Measurements from ENCODE around the gene GGN. TPM values are rescaled to one million over a fixed set of nuclear protein-coding genes. Genes with fewer than 3 reads are reported as not detected.

The GGN gene
- total RNA-seq, 1 donor from 2014 or later, result under 0.01 TPM

- Histone ChIP-seq H3K4me3 (ENCODE audit: low read depth, low read length) (no peak overlapping the region), H3K36me3 (ENCODE audit: control insufficient read depth, insufficient read depth, low read length) (no peaks in the 10 kb centered on the region), H3K27me3 (ENCODE audit: control insufficient read depth, insufficient read depth, low read length) (no peaks in the 10 kb centered on the region)
- no peak for TF ChIP-seq CTCF (IDR thresholded peaks at IDR 0.05; ENCODE audit: insufficient read depth, low read length, severe bottlenecking)
- DNase-seq (ENCODE audit: low read depth), result no peak
- FAIRE-seq, result no peak
Observed at GRCh38 chr19:38399537-38399936, 11.7 kb upstream of the GGN start.

DNA sequence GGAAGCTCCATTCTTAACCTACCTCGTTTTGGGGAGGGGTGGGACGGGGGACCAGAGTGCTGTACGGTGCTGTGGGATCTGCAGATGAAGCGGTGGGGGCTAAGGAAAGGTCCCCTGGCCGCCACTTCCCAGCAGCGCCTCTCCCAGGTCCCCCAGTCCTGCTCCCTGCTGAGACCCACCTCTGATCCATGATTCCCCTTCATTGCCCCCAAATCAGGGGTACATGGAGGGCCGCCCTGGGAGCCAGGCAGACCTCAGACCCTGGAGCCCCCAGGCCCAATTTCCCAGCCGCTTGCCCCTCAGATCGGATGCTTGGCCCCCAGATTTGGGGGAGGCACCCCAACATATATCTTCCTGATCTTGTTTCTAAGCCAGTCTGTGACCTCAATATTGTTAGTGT lies 11.2 kb upstream of the GGN start:
- Histone ChIP-seq H3K36me3 (ENCODE audit: control insufficient read depth, insufficient read depth, low read length) (no peaks in the 10 kb centered on the region), H3K4me3 (ENCODE audit: low read depth, low read length) (no peak overlapping the region), H3K27me3 (ENCODE audit: control insufficient read depth, insufficient read depth, low read length) (no peaks in the 10 kb centered on the region)
- no peak for FAIRE-seq
- DNase-seq (ENCODE audit: low read depth), result no peak
- no peak for TF ChIP-seq CTCF (IDR thresholded peaks at IDR 0.05; ENCODE audit: insufficient read depth, low read length, severe bottlenecking)

- FAIRE-seq, result no peak
- TF ChIP-seq CTCF (IDR thresholded peaks at IDR 0.05; ENCODE audit: insufficient read depth, low read length, severe bottlenecking), result no peak
- H3K4me3 ChIP-seq (ENCODE audit: low read depth, low read length), result peak overlapping the region; percentile 24
- no peaks in the 10 kb centered on the region for H3K27me3 ChIP-seq (ENCODE audit: control insufficient read depth, insufficient read depth, low read length)
- H3K36me3 ChIP-seq (ENCODE audit: control insufficient read depth, insufficient read depth, low read length), result no peaks in the 10 kb centered on the region
- no peak for DNase-seq (ENCODE audit: low read depth)
Observed at GRCh38 chr19:38395381-38396114, 7.7 kb upstream of the GGN start.

GRCh38 chr19:38394488-38394887 lies 6.7 kb upstream of the GGN start:
- H3K4me3 ChIP-seq (ENCODE audit: low read depth, low read length), result peak overlapping the region; percentile 19
- no peaks in the 10 kb centered on the region for H3K36me3 ChIP-seq (ENCODE audit: control insufficient read depth, insufficient read depth, low read length)
- FAIRE-seq, result no peak

GRCh38 chr19:38392707-38393308 lies 5.0 kb upstream of the GGN start:
- TF ChIP-seq CTCF (IDR thresholded peaks at IDR 0.05; ENCODE audit: insufficient read depth, low read length, severe bottlenecking), result no peak
- H3K36me3 ChIP-seq (ENCODE audit: control insufficient read depth, insufficient read depth, low read length), result no peaks in the 10 kb centered on the region
- H3K4me3 ChIP-seq (ENCODE audit: low read depth, low read length), result no peak overlapping the region
- H3K27me3 ChIP-seq (ENCODE audit: control insufficient read depth, insufficient read depth, low read length), result no peaks in the 10 kb centered on the region
- DNase-seq (ENCODE audit: low read depth) (peak; percentile 48), FAIRE-seq (peak; percentile 68)

More at GRCh38 chr19:38394488-38394887, 6.7 kb upstream of the GGN start:
- no peak for TF ChIP-seq CTCF (IDR thresholded peaks at IDR 0.05; ENCODE audit: insufficient read depth, low read length, severe bottlenecking)
- DNase-seq (ENCODE audit: low read depth), result peak; percentile 49
- H3K27me3 ChIP-seq (ENCODE audit: control insufficient read depth, insufficient read depth, low read length), result no peaks in the 10 kb centered on the region

All from bronchial epithelial cell (primary cell).